IMR-90 (cell line): ENCODE data around the gene LIX1. TPM values are rescaled to one million over a fixed set of nuclear protein-coding genes. Genes with fewer than 3 reads are reported as not detected.
A peak's percentile ranks its signal among the peaks of the same experiment; 100 is the strongest.

Experiments used
- ATAC-seq: fragments of 200-7000 bp; cut with Tn5 transposase; 2 replicates; pipeline ENCODE4 v1.9.1; 2020; ENCODE audit warnings: low read depth, mild to moderate bottlenecking, moderate library complexity
- BruUV-seq: library from RNA; stranded (reverse); fragments of 400-500 nt; replicated peaks from 2 replicates; lab custom pipeline; 2021; lab: Mats Ljungman, UMichigan
- CTCF ChIA-PET: fragments of 300-600 bp; formaldehyde crosslinking; extraction: SDS; loops from one replicate; lab custom pipeline; 2021; ENCODE audit warnings: antibody characterized with exemption; lab: Yijun Ruan, JAX
- POLR2A ChIA-PET: fragments of 300-600 bp; sonication (Branson Sonifier 250); formaldehyde crosslinking; loops from one replicate; lab custom pipeline; 2022; ENCODE audit warnings: antibody characterized with exemption; ENCODE audit not compliant: unreplicated experiment; lab: Charles Lee
- DNase-seq: peaks from one replicate; pipeline ENCODE4 v3.0.0; 2013
- H2AFZ ChIP-seq: replicated peaks from 2 replicates; pipeline ENCODE3; 2013; ENCODE audit warnings: low read length, mild to moderate bottlenecking; ENCODE audit not compliant: poor library complexity
- H2AK5ac ChIP-seq: 2 replicates; pipeline ENCODE4 v1.6.1; 2013; ENCODE audit warnings: low read depth, low read length, inconsistent platforms
- H2AK9ac ChIP-seq: replicated peaks from 2 replicates; pipeline ENCODE3; 2013; ENCODE audit warnings: mild to moderate bottlenecking, low read depth, low read length, moderate library complexity; ENCODE audit not compliant: poor library complexity
- H2BK120ac ChIP-seq: 2 replicates; pipeline ENCODE4 v1.6.1; 2013; ENCODE audit warnings: low read depth, low read length, inconsistent platforms
- H2BK15ac ChIP-seq: 3 replicates; pipeline ENCODE4 v1.6.1; 2013; ENCODE audit warnings: low read depth, low read length, inconsistent platforms
- H2BK20ac ChIP-seq: 2 replicates; pipeline ENCODE4 v1.6.1; 2013; ENCODE audit warnings: low read depth, mild to moderate bottlenecking, inconsistent platforms, low read length, moderate library complexity
- H2BK5ac ChIP-seq: 2 replicates; pipeline ENCODE4 v1.6.1; 2013; ENCODE audit warnings: mild to moderate bottlenecking, low read depth, low read length, inconsistent platforms; ENCODE audit not compliant: poor library complexity, severe bottlenecking
- H3K14ac ChIP-seq: replicated peaks from 2 replicates; pipeline ENCODE4 v1.6.1; 2013; ENCODE audit warnings: low read depth, low read length, inconsistent platforms
- H3K18ac ChIP-seq: 2 replicates; pipeline ENCODE4 v1.6.1; 2013; ENCODE audit warnings: low read depth, low read length, control low read depth
- H3K23ac ChIP-seq: 2 replicates; pipeline ENCODE4 v1.6.1; 2013; ENCODE audit warnings: low read depth, low read length, inconsistent platforms
- H3K27ac ChIP-seq: 2 replicates; pipeline ENCODE4 v1.5.1; 2013; ENCODE audit warnings: mild to moderate bottlenecking, control low read depth, low read length; ENCODE audit not compliant: insufficient read depth
- H3K27me3 ChIP-seq: 2 replicates; pipeline ENCODE4 v1.6.1; 2013; ENCODE audit warnings: low read length; ENCODE audit not compliant: control insufficient read depth, insufficient read depth
- H3K36me3 ChIP-seq: 2 replicates; pipeline ENCODE4 v1.6.1; 2013; ENCODE audit warnings: low read length, mixed read lengths; ENCODE audit not compliant: control insufficient read depth, insufficient read depth
- H3K4ac ChIP-seq: 2 replicates; pipeline ENCODE4 v1.6.1; 2013; ENCODE audit warnings: low read depth, low read length, inconsistent platforms
- H3K4me1 ChIP-seq: 2 replicates; pipeline ENCODE4 v1.6.1; 2013; ENCODE audit warnings: low read length, mixed read lengths; ENCODE audit not compliant: control insufficient read depth, insufficient read depth
- H3K4me2 ChIP-seq: 2 replicates; pipeline ENCODE4 v1.6.1; 2013; ENCODE audit warnings: low read depth, mild to moderate bottlenecking, control low read depth, low read length, moderate library complexity
- H3K4me3 ChIP-seq: 2 replicates; pipeline ENCODE4 v1.5.1; 2013; ENCODE audit warnings: low read depth, mild to moderate bottlenecking, control low read depth, low read length, moderate library complexity; ENCODE audit not compliant: insufficient read depth
- H3K56ac ChIP-seq: 2 replicates; pipeline ENCODE4 v1.6.1; 2013; ENCODE audit warnings: low read length, inconsistent platforms; ENCODE audit not compliant: insufficient read depth; ENCODE audit errors: extremely low read depth
- H3K79me1 ChIP-seq, 2 experiments: 2 replicates each; pipeline ENCODE4 v1.6.1; 2013; ENCODE audit warnings: low read length in 2 of 2, inconsistent platforms in 1 of 2, low read depth in 1 of 2
- H3K9ac ChIP-seq: 2 replicates; pipeline ENCODE4 v1.6.1; 2013; ENCODE audit warnings: low read depth, low read length, control low read depth
- H3K9me1 ChIP-seq: 2 replicates; pipeline ENCODE4 v1.6.1; 2013; ENCODE audit warnings: low read length, inconsistent platforms; ENCODE audit not compliant: insufficient read depth
- H3K9me3 ChIP-seq: 2 replicates; pipeline ENCODE4 v1.6.1; 2013; ENCODE audit warnings: low read length; ENCODE audit not compliant: control insufficient read depth, insufficient read depth
- H4K20me1 ChIP-seq: 2 replicates; pipeline ENCODE4 v1.6.1; 2013; ENCODE audit warnings: low read length, inconsistent platforms; ENCODE audit not compliant: insufficient read depth
- H4K5ac ChIP-seq: 2 replicates; pipeline ENCODE4 v1.6.1; 2013; ENCODE audit warnings: mild to moderate bottlenecking, low read depth, low read length, control low read depth
- H4K8ac ChIP-seq, 2 experiments: 2 replicates each; pipeline ENCODE4 v1.6.1; 2013; ENCODE audit warnings: low read depth in 2 of 2, low read length in 2 of 2, control low read depth in 1 of 2, inconsistent platforms in 1 of 2
- H4K91ac ChIP-seq: 2 replicates; pipeline ENCODE4 v1.6.1; 2013; ENCODE audit warnings: low read depth, low read length, inconsistent platforms; ENCODE audit not compliant: insufficient read depth
- CHD1 ChIP-seq: IDR thresholded peaks from 2 replicates; pipeline ENCODE4 v1.6.1; 2012; ENCODE audit warnings: low read depth, low read length, improper control_type of control experiment
- MAFK ChIP-seq: IDR thresholded peaks from 2 replicates; pipeline ENCODE4 v1.6.1; 2012; ENCODE audit warnings: low read depth, low read length, improper control_type of control experiment
- WGBS, 2 experiments: methylation state at CpG; one replicate each; pipeline versions ENCODE4 v1.1.5 to v1.1.7; 2013; ENCODE audit warnings: missing lambda C conversion rate in 2 of 2; ENCODE audit not compliant: insufficient read length in 1 of 2; ENCODE audit errors: extremely low coverage in 2 of 2; 5-methylcytosine and 5-hydroxymethylcytosine counted together
- dilution Hi-C: fragments of 300-500 bp; cut with HindIII; formaldehyde crosslinking; loops from one replicate; pipeline ENCODE4 v1.14.3; 2018; ENCODE audit warnings: low sequenced_read_pairs; ENCODE audit not compliant: unreplicated experiment
- in situ Hi-C: fragments of 300-500 bp; cut with MboI; formaldehyde crosslinking; loops from 3 replicates; pipeline ENCODE4 v1.14.3; 2019; ENCODE audit warnings: low sequenced_read_pairs, inconsistent platforms, mixed read lengths
- intact Hi-C: fragments of 100-400 bp; cut with micrococcal nuclease; formaldehyde crosslinking; loops from 2 replicates; pipeline ENCODE4 v1.10.0; 2022
- polyA plus RNA-seq, 3 experiments: library from polyadenylated mRNA; depleted of rRNA; stranded (reverse); fragments of >200 nt; gene quantifications; 2 replicates each; pipeline ENCODE4 v1.2.3, GENCODE V29; 2012; ENCODE audit warnings: low replicate concordance in 1 of 3
- total RNA-seq: library from RNA; depleted of rRNA; stranded (reverse); fragments of >200 nt; gene quantifications from 2 replicates; pipeline ENCODE4 v1.2.3, GENCODE V29; 2012
- TF ChIP-seq, protein P1 (sequence below): conservative IDR thresholded peaks from 2 replicates; pipeline ENCODE4 v1.5.1; 2012; ENCODE audit warnings: mild to moderate bottlenecking, low read depth, low read length, improper control_type of control experiment

LIX1 gene
- total and polyA plus RNA-seq, 2 of the 4 experiments (the other 2 are of a cell fraction) = not detected

DNA sequence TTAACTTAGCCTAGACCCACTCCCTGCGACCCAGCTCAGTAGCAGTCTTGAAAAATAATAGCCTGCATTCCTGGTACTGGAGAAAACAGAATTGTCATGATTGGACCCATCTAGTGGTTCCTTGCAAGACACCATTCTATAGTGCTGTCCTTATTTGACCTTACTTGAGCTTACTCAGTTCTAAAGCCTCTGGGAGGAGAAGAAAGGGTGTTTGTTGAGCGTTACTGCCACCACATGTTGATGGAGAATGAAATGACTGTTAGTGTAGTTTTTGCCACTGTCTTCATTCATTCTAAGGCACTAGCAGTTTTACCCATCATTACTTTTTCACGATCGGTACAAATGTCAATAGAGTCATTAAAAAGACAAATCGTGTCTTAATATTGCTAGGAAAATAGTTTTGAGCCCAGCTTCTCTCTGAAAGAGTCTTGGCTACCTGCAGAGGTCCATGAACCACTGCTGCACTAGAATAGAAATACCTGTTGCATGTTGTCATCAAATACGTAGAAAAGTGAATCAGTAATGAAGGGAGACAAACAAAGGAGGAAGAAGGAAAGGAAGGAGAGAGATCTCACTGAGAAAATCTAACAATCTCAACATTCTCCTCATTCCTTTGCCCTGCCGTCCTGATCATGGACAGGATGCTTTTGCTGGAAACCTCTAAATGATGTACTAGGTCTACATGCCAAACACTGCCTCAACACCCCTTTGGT is 96.0 kb downstream of the LIX1 start (continued):
- no peak for TF ChIP-seq MAFK

DNA sequence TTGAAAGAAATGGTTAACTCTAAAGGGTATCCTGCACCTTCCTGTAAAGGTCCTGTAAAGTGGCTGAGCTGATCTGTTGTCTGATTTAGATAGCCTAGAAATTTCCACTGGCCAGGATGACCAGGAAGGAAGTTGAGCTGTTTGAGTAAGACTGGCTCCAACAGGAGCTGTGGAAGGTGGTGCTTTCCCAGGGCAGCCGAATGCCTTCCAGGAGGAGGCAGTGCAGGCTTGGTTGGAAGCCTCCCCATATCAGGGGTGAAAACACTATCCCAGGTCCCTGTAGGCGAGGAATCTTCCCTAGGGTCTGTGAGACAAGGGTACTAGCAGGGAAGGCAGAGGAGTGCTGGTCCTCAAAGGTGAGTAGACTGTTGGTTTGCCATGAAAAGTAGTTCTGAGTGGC is 98.4 kb downstream of the LIX1 start:
- DNase-seq = peak; percentile 18

More for the DNA sequence above, 98.4 kb downstream of the LIX1 start:
- no CpG with 5 or more reads among the region's 2 CpGs for WGBS, 2 experiments
- Histone ChIP-seq H3K79me1 (no peaks in the 10 kb centered on the region), H3K4me2 (no peak overlapping the region), H2BK15ac (no peak overlapping the region), H4K20me1 (no peaks in the 10 kb centered on the region), H3K23ac (no peak overlapping the region), H3K9ac (no peak overlapping the region), H2AK9ac (no peak overlapping the region), H3K4me1 (no peaks in the 10 kb centered on the region; the same call in 1 of the 2 replicates), H4K5ac (no peak overlapping the region), H2BK20ac (no peak overlapping the region), H2BK5ac (no peak overlapping the region), H3K9me3 (no peaks in the 10 kb centered on the region; the same call in 1 of the 2 replicates), H2BK120ac (no peak overlapping the region), H3K27ac (no peak overlapping the region), H3K36me3 (no peaks in the 10 kb centered on the region), H3K4me3 (no peak overlapping the region), H3K18ac (no peak overlapping the region), H4K91ac (no peak overlapping the region), H3K9me1 (no peaks in the 10 kb centered on the region), H3K4ac (no peak overlapping the region), H3K56ac (no peak overlapping the region), H2AK5ac (no peak overlapping the region), H2AFZ (no peak overlapping the region), H3K14ac (no peak overlapping the region), H4K8ac (no peak overlapping the region), H3K27me3 (peaks cover 3% of the 10 kb centered on the region)
- ATAC-seq = no peak; the same call in 1 of the 2 replicates
- no TSS peak for BruUV-seq
- TF ChIP-seq, protein P1, sequence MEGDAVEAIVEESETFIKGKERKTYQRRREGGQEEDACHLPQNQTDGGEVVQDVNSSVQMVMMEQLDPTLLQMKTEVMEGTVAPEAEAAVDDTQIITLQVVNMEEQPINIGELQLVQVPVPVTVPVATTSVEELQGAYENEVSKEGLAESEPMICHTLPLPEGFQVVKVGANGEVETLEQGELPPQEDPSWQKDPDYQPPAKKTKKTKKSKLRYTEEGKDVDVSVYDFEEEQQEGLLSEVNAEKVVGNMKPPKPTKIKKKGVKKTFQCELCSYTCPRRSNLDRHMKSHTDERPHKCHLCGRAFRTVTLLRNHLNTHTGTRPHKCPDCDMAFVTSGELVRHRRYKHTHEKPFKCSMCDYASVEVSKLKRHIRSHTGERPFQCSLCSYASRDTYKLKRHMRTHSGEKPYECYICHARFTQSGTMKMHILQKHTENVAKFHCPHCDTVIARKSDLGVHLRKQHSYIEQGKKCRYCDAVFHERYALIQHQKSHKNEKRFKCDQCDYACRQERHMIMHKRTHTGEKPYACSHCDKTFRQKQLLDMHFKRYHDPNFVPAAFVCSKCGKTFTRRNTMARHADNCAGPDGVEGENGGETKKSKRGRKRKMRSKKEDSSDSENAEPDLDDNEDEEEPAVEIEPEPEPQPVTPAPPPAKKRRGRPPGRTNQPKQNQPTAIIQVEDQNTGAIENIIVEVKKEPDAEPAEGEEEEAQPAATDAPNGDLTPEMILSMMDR = peak; percentile 35
- no peak for TF ChIP-seq CHD1
- in situ Hi-C loops (no loop called here), intact Hi-C loops (no loop called here), dilution Hi-C loops (no loop called here)
- CTCF ChIA-PET = no interaction called here
- POLR2A ChIA-PET = no interaction called here
